Measurements from ENCODE around the gene MYZAP. TPM values are rescaled to one million over a fixed set of nuclear protein-coding genes. Genes with fewer than 3 reads are reported as not detected.
A peak's percentile ranks its signal among the peaks of the same experiment; 100 is the strongest.

MYZAP gene
- total and polyA plus RNA-seq, 7 donors: 2.0 to 24.8 (median 3.6) TPM

GRCh38 chr15:57704441-57704840 is 112.7 kb downstream of the MYZAP start:
- intact Hi-C loops (cut with DNase I): no loop called here

GRCh38 chr15:57705746-57706404 is 114.2 kb downstream of the MYZAP start:
- 67 to 75% (median 72%) methylated on average over 12 of the region's 12 CpGs for WGBS, 3 donors
- no peak for DNase-seq
- Histone ChIP-seq H3K27me3 (ENCODE audit: insufficient read depth in 3 of 3, low read length in 2 of 3) (no peaks in the 10 kb centered on the region), H3K36me3 (ENCODE audit: insufficient read depth in 1 of 2, low read depth in 1 of 2) (peaks cover 2 to 20% of the 10 kb centered on the region in 2 donors), H3K27ac (peak overlapping the region; percentile 96), H3K9me3 (no peaks in the 10 kb centered on the region), H3K4me3 (peak overlapping the region; percentile 93), H3K4me1 (peaks cover 31% of the 10 kb centered on the region)
- peak in 3 of 4 donors; percentile 13 to 21 (median 14) for ATAC-seq
- intact Hi-C loops (cut with DNase I): loop anchor here (2.0 to 5.0 kb wide), 2 partner anchors 69 to 145 kb away; no protein-coding TSS in a partner anchor
- TF ChIP-seq CTCF (IDR thresholded peaks at IDR 0.05): no peak

More at GRCh38 chr15:57704441-57704840, 112.7 kb downstream of the MYZAP start:
- peaks cover 23% of the 10 kb centered on the region for H3K4me1 ChIP-seq
- H3K27me3 ChIP-seq (ENCODE audit: insufficient read depth in 3 of 3, low read length in 2 of 3): no peaks in the 10 kb centered on the region
- 87 to 91% (median 90%) methylated on average over 3 of the region's 3 CpGs for WGBS, 3 donors
- H3K4me3 ChIP-seq: no peak overlapping the region
- no peak for DNase-seq
- peaks cover 0 to 6% of the 10 kb centered on the region in 2 donors for H3K36me3 ChIP-seq (ENCODE audit: insufficient read depth in 1 of 2, low read depth in 1 of 2)
- no peak for ATAC-seq
- no peak overlapping the region for H3K27ac ChIP-seq
- H3K9me3 ChIP-seq: no peaks in the 10 kb centered on the region
- TF ChIP-seq CTCF (IDR thresholded peaks at IDR 0.05): no peak

- Histone ChIP-seq H3K9me3 (no peaks in the 10 kb centered on the region), H3K4me3 (peak within 1 kb of the TSS; percentile 93), H3K27ac (peak within 1 kb of the TSS; percentile 96), H3K27me3 (ENCODE audit: insufficient read depth in 3 of 3, low read length in 2 of 3) (no peaks in the 10 kb centered on the region), H3K4me1 (peaks cover 31% of the 10 kb centered on the region), H3K36me3 (ENCODE audit: insufficient read depth in 1 of 2, low read depth in 1 of 2) (peaks cover 5 to 28% of the 10 kb centered on the region in 2 donors)
- TF ChIP-seq CTCF (IDR thresholded peaks at IDR 0.05): no peak
- ATAC-seq (peak; percentile 95 to 96 (median 96)), DNase-seq (peak; percentile 95 to 98)
- WGBS, 3 donors: 0 to 6% (median 2%) methylated on average over 70 of the region's 70 CpGs
- intact Hi-C loops (cut with DNase I): loop anchor here (2.0 to 5.0 kb wide), 2 partner anchors 69 to 146 kb away; no protein-coding TSS in a partner anchor
Measured at GRCh38 chr15:57706405-57707209, 114.9 kb downstream of the MYZAP start, which contains the start of gene POLR2M. TSS of gene POLR2M (plus strand) at chr15:57706714. CDS start at chr15:57706843, 129 bp downstream.

GRCh38 chr15:57708047-57708446 is 116.3 kb downstream of the MYZAP start:
- no peak for DNase-seq
- intact Hi-C loops (cut with DNase I): loop anchor here in 1 of 2 donors (5.0 kb wide), 1 partner anchor 71 kb away; no protein-coding TSS in a partner anchor
- peak overlapping the region; percentile 96 for H3K27ac ChIP-seq
- WGBS, 3 donors: 39 to 54% (median 47%) methylated on average over 4 of the region's 4 CpGs
- no peaks in the 10 kb centered on the region for H3K27me3 ChIP-seq (ENCODE audit: insufficient read depth in 3 of 3, low read length in 2 of 3)
- peaks cover 14 to 42% of the 10 kb centered on the region in 2 donors for H3K36me3 ChIP-seq (ENCODE audit: insufficient read depth in 1 of 2, low read depth in 1 of 2)
- H3K4me1 ChIP-seq: peaks cover 31% of the 10 kb centered on the region
- H3K4me3 ChIP-seq: peak overlapping the region; percentile 93
- H3K9me3 ChIP-seq: no peaks in the 10 kb centered on the region
- TF ChIP-seq CTCF (IDR thresholded peaks at IDR 0.05): no peak
- no peak for ATAC-seq
